GM21367 (cell line): ENCODE measurements around the gene FBXO42.
A peak's percentile ranks its signal among the peaks of the same experiment; 100 is the strongest.
"Not testable (repeated sequence)": the region's sequence is repeated elsewhere in the genome, so short reads cannot be mapped to it uniquely, and the experiment has no call there.

ENCODE experiments used
- ATAC-seq: cut with Tn5 transposase; IDR thresholded peaks from one replicate; pipeline ENCODE4 v1.9.1; 2021; ENCODE audit not compliant: unreplicated experiment

FBXO42 gene

DNA sequence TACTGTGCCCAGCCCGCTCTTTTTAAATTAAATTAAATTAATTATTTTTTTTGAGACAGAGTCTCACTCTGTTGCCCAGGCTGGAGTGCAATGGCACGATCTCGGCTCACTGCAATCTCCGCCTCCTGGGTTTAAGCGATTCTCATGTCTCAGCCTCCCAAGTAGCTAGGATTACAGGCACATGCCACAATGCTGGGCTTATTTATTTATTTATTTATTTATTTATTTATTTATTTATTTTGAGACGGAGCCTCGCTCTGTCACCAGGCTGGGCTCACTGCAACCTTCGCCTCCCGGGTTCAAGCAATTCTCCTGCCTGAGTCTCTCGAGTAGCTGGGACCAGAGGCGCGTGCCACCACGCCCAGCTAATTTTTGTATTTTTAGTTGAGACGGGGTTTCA, 129.6 kb downstream of the FBXO42 start:
- ATAC-seq = not testable (repeated sequence)

GRCh38 chr1:16221499-16221898, 130.8 kb downstream of the FBXO42 start:
- ATAC-seq = no peak

- no peak for ATAC-seq
Observed at GRCh38 chr1:16219968-16220500, 132.2 kb downstream of the FBXO42 start.

DNA sequence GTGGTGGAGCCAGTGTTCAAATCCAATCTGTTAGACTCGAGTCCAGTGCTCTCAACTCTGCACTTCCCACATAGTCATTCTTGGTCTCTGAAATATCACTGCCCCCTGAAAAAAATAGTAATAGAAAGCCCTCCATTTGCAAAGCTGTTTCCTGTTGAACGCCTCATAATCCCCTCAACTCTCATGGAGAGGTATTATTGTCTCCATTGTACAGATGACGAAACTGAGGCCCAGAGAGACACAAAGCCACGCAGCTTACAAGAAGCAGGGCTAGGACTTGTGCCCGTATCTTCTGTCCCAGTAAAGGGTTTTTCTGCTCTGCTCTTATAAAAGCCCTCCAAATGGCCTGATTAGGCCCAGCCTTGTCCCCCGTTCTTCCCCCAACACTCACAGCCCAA, 133.6 kb downstream of the FBXO42 start:
- ATAC-seq = no peak

GRCh38 chr1:16218014-16218673, 134.1 kb downstream of the FBXO42 start:
- ATAC-seq = no peak

DNA sequence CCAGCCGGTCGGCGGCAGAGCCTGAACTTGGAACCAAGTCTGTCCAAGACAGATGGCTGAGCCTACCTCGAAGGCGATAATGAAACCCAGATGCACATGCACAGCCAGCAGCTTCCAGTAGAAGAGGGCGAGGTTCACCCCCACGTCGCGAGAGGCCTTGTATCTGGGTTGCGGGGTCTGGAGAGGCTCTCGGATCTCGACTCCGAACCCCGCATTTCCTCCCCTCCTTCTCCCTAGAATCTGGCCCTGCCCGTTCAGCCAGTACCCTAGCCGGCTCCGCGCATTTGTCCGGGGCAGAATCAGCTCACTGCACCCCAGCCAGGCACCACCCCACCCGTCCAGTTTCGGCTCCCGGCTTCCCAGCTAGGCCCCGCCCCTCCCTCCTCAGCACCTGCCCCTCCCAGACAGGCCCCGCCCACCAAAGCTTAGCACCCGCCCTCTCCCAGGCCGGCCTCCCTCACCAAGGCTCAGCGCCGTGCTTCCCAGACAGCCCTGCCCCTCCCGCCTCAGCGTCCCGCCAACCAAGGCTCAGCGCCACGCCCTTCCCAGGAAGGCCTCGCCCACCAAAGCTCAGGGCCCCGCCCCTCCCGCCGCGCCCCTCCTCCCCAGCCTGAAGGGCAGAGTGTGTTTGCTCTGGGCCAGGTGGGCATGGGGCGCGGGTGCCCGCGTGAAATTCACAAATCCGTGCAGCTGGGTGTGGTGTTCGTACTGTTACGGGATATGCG, 135.1 kb downstream of the FBXO42 start:
- peak; percentile 79 for ATAC-seq

GRCh38 chr1:16215882-16216753, 136.2 kb downstream of the FBXO42 start:
- ATAC-seq = no peak

GRCh38 chr1:16215240-16215639, 137.0 kb downstream of the FBXO42 start:
- not testable (repeated sequence) for ATAC-seq

DNA sequence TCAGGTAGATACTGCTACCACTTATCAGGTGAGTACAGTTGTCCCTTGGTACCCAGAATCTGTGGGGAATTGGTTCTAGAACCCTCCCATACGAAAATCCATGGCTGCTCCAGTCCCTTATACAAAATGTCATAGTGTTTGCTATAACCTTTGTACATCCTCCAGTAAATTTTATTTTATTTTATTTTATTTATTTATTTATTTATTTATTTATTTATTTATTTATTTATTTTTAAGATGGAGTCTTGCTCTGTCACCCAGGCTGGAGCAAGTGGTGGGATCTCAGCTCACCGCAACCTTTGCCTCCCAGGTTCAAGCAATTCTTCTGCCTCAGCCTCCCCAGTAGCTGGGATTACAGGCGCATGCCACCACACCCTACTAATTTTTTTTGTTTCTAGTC, 138.7 kb downstream of the FBXO42 start:
- ATAC-seq = not testable (repeated sequence)

DNA sequence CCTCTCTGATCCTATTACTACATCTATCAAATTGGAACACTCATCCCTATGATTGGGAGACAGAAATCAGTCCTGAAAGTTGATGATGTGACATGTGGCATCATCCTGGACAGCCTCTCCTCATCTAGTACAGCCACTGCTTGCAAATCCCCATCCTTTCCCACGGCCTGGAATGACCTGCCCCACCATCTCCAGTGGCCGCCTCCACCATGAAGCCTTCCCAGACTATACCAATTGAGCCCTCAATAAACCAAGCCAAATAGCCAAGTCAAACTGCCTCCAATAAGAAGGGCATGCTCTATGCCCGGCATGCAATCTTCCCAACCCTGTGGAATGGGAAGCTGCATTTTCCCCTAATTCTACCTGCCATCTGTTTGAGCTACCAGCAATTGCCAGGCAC, 139.3 kb downstream of the FBXO42 start:
- no peak for ATAC-seq

GRCh38 chr1:16212251-16212961, 139.9 kb downstream of the FBXO42 start, which contains the start of gene ARHGEF19:
ARHGEF19 (minus strand) TSS chr1:16212652; CDS start chr1:16209054, 3,598 bp downstream.
- no peak for ATAC-seq

DNA sequence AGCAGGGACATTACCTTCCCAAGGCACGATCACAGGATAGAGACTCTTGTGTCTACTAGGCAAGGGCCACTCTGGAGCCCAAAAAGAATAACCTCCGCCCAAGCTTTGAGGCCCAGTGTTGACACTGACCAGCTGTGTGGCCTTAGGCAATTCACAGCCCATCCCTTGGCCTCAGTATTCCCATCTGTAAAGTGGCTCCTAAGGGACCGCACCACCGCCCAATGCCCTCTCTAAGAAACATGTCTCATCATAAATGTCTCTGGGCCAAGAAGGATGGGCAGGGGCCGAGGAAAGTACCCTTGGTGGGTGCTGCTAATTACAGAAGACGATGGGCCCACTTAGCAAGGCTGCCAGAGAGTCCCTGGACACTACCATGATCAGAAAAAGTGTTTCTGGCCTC, 140.5 kb downstream of the FBXO42 start:
- no peak for ATAC-seq

DNA sequence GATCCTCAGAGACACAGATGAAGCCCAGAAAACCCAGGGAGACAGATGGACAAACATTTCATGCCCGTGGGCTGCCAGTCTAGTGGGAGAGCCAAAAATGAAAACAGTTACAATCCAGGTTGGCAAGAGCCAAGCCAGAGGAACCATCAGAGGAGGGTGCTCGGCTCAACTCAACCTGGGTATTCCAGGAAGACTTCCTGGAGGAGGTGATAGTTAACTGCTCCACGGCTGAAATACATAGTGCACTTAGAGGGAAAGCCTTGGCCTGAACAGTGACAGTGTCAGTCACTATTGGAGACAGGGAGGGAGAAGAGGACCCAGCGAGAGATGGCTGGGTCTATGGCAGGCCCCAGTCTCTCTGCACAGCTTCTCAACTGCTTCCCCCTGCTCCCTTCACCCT, 141.7 kb downstream of the FBXO42 start:
- no peak for ATAC-seq

- no peak for ATAC-seq
Observed at GRCh38 chr1:16209847-16210407, 142.4 kb downstream of the FBXO42 start.

DNA sequence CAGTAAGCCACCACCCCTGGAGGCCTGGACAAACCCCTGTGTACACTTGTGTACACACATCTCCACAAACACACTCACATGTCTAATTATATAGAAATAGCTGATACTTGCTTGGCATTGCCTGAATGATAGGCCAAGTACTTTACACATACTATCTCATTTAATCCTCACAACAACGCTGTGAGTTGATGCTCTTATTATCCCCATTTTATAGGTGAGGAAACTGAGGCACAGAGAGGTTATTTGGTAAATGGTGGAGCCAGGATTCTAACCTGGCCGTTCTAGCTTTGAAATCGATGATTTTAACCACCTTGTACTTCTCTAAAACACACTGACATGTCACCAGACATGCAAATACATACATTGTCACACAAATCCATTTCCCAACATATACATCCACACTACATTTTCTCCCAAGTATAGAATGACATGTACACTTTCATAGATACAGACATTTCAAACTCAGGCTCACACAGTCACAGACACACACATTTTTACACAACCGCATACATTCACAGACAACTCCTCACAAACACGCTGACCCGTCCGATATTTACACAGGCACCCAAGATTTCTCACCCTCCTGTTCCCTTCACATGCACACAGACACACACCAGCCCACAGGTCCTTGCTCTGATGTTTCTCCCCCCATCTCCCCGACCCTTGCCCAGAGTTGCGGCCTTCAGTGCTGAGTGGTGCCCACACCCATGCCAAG, 143.0 kb downstream of the FBXO42 start:
- no peak for ATAC-seq

- no peak for ATAC-seq
Observed at GRCh38 chr1:16208270-16208987, 143.9 kb downstream of the FBXO42 start.

GRCh38 chr1:16207318-16208269, 144.7 kb downstream of the FBXO42 start:
- no peak for ATAC-seq
